Erythroblast (primary cell): ENCODE measurements around the gene TMEM69.
A peak's percentile ranks its signal among the peaks of the same experiment; 100 is the strongest.

Experiments
- DNase-seq, 2 experiments: peaks; one replicate each; lab custom pipeline; 2025; lab: John Stamatoyannopoulos, UW
- GATA1 ChIP-seq: IDR thresholded peaks from 2 replicates; pipeline ENCODE4 v1.6.1; 2011; ENCODE audit warnings: low read depth, mild to moderate bottlenecking, control low read depth, low read length, moderate library complexity
- POLR2A ChIP-seq: IDR thresholded peaks from 2 replicates; pipeline ENCODE4 v1.6.1; 2011; ENCODE audit warnings: mild to moderate bottlenecking, low read length

TMEM69 gene, protein sequence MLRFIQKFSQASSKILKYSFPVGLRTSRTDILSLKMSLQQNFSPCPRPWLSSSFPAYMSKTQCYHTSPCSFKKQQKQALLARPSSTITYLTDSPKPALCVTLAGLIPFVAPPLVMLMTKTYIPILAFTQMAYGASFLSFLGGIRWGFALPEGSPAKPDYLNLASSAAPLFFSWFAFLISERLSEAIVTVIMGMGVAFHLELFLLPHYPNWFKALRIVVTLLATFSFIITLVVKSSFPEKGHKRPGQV

DNA sequence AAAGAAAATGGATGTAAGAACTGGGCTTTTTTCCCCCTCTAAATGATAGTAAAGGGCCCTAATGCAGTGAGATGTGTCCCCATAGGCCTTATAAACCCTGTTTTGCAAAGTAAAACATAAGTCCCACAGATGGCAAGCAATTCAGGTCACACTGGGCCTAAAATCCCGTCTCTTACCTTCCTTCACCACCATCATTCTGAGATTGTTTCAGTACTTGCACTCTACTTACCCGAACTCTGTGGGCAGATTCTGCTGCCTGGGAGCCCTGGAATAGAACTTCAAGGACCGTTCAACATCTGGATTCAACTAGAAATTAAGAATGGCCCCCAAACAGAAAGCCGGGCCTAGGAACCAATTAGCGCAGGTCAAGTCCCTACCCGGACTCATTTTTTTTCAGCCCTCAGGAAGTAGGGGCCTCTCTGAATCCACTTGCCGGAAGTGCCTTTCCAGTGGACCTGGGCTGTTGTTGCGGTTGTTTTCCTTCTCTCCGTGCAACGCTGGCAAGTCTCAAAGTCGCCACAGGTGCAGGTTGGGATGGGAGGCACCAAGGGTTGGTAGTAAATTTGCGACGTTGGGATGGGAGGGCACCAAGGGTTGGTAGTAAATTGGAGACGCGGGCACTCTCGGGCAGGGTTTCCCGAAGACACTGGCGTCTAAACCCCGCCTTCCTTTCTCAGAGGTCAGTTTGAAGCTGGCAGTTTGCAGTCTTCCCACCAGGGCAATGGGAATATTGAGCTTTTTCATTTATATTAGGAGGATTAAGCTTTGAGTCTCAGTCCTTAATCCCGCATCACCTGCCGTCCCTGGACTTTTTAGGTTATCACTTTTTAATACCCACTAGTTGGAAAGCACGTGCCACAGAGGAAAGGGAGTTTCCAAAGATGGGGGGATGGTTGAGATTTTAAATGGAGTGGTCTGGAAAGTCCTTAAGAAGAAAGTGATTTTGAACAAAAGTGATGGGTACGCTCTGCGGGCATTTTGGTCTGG, at the start of gene TMEM69:
Gene TMEM69, plus strand, starts transcription at position 428 of the 987 bp plus-strand sequence. CDS start 2,888 bp downstream, outside the sequence.
- TF ChIP-seq POLR2A (peak; percentile 27), GATA1 (no peak)
- peak; percentile 94 to 95 for DNase-seq

DNA sequence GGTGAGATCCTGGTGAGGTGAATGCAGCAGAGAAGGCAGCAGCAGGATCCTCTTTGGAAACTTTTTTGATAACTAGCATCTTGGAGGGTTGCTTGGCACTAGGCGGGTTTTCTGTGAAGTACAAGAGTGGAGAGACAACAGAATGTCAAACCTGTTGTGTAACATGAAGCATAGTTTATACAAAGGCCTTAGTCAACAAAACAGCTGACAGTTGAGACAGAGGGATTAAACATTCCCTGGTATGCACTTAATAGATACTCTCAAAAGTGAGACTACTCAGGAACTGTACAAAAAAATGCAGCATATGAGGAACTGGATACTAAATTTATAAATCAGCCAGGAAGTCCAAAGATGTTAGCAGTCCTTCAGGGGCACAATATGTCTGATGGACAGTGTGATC, 47.7 kb upstream of the TMEM69 start:
- TF ChIP-seq GATA1 (no peak), POLR2A (no peak)
- no peak for DNase-seq

DNA sequence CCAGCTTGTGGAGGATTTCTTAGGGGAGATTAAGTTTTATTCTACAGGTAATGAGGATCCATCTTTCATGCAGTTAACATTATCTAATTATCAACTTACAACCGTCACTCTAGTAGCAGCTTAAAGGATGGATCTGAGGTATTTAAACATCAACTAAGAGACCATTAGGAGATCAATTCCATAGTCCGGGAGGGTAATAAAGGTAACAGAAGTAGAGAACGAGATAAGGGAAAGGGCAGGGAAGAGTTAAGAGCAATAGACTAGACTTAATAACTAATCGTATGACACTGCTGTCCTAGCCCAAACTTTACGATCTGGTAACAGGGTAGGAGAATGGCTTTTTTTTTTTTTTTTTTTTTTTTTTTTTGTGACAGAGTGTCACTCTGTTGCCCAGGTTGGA, 44.7 kb upstream of the TMEM69 start:
- TF ChIP-seq GATA1, result no peak
- no peak for TF ChIP-seq POLR2A
- DNase-seq, result no peak

DNA sequence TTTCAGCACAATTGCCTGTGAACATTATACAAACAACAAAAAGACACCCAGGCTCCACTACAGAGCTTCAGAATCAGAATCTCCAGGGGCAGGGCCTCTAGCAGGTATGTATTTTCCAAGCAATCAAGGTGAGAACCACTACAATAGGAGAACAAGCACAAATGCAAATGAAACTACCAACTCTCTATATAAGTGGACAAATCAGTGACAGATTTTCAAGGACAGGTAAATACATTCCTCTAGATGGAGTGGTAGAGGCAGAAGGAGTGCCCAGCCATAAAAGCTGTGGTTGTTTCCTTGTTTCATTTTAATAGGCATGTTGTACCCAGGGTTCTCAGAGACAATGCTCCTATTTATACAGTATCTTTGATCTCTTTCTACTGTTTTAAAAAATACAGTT, 44.0 kb upstream of the TMEM69 start:
- no peak for TF ChIP-seq POLR2A
- TF ChIP-seq GATA1, result no peak
- no peak for DNase-seq

DNA sequence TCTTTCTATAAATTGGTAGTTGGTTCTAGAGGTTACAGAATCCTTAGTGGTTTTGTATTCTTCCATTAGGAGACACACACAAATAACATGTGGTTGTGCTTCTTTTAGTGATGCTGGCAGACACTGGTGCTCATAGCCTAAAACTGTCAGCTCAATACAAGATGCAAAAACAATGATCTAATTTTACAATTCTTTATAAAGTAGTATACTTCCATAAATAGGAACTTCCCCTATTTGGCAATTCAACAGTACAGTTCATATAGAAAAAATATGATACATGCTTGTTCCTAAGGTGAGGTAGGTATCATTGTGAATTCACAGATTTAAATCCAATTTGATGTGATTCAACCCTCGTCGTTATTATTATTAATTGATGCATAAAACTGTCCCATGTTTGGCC, 43.3 kb upstream of the TMEM69 start:
- DNase-seq, result no peak

DNA sequence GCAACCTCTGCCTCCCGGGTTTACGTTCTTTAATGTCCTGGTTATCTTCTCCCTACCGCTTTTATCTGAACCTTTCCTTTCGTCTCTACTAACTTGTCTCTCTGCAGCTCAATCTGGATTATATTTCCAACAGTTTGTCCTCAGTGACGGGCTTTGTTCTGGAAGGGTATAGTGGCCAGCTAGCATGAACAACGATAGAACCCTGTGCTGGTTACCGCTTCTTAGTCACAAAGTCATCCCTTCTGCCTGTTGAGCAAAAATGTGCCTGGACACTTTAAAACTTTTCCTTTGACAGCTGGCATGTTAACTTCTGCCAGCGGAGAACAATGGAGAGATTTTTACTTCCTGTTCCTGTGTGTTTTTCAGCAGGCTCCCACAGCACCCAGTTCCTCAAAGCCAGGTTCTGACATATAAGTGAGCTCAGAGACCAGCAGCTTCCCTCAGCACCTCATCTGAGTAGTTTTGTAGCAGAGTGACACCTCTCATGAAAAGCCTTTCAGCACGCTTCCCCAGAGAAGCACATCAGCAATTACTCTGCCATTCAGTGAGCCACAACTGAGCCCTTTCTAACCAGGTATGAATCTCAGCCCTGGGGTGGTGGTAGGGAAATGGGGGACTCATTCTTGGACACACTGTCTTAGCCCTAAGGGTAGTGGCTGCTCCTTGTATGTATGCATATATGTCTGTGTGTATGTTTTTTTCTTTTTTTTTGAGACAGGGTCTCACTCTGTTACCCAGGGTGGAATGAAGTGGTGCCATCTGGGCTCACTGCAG, 40.5 kb upstream of the TMEM69 start:
- no peak for DNase-seq
- no peak for TF ChIP-seq POLR2A
- no peak for TF ChIP-seq GATA1

More for the DNA sequence above, 43.3 kb upstream of the TMEM69 start:
- no peak for TF ChIP-seq POLR2A
- TF ChIP-seq GATA1, result no peak

DNA sequence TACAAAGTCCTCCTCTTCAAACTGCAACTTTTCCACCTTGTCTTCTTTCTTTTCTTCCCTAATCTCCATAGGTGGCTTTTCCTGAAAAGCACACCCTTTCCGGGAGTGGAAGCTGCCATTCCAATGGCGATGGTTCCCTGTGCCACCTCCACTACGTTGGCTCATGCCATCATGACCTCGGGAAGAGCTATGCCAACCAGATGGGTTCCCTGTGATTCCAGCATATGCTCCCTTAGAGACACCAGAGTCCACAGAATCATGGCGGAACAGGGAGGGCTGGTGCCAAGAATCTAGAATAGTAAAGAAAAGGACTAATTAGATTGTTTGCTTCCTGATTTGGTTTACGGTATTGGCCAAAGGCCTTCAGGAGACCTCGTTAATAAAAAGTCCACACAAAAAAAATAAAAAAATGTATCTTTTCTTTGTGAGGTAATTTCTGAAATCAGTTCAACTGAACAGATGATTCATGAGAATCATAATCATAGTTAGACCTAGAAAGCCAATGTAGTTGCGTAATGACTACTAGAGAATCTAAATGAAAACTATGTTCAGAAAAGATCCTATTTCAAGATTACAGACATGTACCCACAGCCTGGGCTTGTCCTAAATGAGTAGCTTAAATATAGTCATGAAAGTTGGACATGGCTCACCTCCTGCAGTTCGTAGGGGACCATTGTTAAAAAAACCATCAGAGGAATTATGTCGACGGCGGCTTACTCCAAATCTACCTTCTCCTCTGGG, 33.3 kb upstream of the TMEM69 start:
- TF ChIP-seq GATA1 (no peak), POLR2A (no peak)
- no peak for DNase-seq

DNA sequence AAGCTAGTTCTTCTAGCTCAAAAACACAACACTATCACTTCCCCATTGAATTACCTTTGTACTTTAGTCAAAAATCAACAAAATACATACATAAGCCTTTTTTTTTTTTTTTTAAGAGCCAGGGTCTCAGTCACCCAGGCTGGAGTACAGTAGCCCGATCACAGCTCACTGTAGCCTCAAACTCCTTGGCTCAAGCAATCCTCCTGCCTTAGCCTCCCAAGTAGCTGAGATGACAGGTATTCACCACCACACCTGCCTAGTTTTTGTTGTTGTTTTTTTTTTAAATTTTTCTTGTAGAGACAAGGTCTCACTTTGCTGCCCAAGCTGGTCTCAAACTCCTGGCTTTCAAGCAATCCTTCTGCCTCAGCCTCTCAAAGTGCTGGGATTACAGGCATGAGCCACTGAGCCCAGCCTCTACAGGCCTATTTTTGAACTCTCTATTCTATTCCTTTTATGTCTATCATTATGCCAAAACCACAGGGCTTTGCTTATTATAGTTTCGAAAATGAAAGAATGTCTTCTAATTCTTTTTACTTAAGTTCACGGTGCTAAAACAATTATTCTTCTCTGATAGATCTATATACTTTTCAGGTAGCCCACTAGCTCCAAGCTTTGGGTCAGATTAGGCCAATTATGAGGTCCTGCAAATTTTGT, 31.3 kb upstream of the TMEM69 start:
- DNase-seq, result no peak
- TF ChIP-seq POLR2A (no peak), GATA1 (no peak)

DNA sequence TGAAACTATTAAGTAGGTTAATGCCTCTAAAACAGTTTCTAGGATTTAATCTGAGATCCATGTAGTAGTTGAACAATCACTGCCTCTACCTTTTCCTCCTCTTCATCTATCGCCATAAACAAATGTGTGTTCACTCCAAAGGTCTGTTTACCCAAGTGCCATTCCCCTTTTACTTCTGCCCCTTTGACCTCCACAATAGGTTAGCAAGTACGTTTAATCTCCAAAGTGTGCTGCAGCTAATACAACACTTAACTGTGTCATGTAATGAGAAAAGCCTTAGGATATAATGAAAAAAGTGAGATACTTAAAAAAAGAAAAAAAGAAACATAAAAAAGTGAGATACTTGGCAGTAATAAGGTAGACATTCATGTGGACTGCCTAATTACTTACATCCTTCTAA, 29.8 kb upstream of the TMEM69 start:
- DNase-seq, result no peak
- TF ChIP-seq GATA1, result no peak
- no peak for TF ChIP-seq POLR2A

DNA sequence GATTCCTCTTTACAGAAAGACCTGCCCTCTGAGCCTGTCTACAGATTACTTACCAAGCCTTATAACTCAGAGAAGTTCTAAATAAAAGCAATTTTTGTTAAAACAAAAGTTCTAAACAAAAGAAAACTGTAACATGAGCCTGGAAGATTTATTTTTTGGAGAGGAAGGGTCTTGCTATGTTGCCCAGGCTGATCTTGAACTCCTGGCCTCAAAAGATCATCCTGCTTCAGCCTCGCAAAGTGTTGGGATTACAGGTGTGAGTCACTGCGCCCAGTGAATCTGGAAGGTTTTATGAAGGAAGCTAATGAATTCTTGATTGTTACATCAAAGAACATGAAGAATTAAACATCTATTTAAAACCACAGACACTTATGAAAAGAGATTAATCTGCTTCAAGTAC, 28.8 kb upstream of the TMEM69 start:
- TF ChIP-seq GATA1 (no peak), POLR2A (no peak)
- no peak for DNase-seq

DNA sequence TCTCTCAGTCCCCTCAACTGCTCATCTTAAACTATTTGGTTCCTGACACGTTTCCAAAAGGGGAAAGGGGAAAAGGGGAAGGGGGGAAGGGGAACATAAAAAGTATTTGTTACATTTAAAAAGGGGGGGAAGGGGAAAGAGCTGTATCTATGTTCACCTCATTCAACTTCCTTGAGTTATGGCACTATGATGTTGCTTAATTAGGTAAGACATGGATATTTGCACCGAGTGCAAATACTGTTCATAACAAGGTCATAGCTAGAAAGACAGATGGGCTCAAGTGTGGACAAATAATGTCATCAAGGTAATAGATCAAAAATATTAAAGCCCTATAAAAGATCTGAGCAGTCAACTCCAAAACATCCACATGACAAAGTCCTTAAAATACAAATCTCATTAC, 27.6 kb upstream of the TMEM69 start:
- TF ChIP-seq GATA1 (no peak), POLR2A (no peak)
- no peak for DNase-seq

DNA sequence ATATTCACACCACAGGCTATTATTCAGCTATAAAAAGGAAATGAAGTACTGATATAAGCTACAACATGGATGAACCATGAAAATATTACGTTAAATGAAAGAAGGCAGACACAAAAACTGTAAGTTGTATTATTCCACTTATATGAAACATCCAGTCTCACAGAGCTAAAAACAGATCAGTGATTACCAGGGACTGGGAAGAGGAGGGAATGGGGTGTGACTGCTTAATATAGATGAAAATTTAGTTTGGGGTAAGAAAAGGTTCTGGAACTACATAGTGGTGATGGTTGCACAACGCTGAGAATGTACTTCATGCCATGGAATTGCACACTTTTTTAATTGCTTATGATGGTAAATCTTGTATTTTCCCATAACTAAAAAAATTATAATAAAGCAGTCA, 21.1 kb upstream of the TMEM69 start:
- no peak for DNase-seq
- no peak for TF ChIP-seq POLR2A
